ENCODE data around the gene NAGPA.

NAGPA gene

DNA sequence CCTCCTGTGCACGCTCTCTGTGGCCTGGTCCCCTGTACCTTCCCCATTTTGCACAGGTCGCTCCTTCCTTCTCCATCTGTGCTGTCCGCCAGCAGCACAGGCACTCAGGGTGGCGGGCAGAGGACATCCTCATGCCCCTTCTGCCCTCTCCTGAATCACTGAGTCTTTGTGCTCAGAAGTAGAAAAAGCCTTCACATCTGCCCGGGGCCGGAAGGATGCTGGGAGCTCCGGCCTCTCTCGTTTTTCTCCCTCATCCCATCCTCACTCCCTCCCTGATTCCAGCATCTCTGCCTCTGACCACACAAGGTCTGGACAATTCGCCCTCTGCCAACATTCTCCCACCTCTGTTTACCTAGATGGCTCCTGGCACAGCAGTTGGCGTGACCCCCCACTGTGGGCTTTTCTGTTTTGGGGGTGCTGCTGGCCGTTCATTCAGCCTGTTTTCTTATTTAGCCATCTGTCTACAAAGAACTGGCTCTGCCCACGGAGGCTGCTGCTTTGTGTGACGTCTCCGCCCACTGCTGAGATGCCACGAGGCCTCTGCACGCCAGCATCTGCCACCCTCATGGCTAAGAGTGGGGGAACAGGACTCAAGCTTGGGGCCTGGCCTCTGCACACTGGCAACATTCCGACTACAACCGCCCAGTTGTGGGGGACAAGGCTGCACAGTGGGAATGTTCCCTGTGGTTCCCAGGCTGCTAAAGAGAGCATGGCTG lies 38.9 kb downstream of the NAGPA start:
- no peak for DNase-seq (ENCODE audit: low read depth)
- TF ChIP-seq, protein P1, sequence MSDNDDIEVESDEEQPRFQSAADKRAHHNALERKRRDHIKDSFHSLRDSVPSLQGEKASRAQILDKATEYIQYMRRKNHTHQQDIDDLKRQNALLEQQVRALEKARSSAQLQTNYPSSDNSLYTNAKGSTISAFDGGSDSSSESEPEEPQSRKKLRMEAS (IDR thresholded peaks at IDR 0.05; ENCODE audit: low read depth, low read length), result no peak
- H3K4me3 ChIP-seq (ENCODE audit: low read depth, low read length), result no peak overlapping the region

DNA sequence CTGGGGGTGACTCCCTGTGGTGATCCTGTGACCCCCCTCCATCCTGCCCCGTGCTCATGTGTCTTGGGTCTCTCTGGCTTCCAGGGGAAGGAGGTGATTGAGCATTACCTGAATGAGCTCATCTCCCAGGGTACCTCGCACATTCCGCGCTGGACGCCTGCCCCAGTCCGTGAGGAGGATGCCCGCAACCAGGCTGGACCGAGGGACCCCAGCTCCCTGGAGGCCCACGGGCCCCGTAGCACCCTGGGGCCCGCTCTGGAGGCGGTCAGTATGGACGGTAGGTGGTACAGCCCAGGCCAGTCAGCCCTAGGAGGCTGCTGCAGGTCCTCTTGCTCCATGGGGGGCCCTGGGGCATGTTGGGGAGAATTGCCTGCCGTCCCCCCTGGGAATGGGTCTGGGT lies 42.0 kb downstream of the NAGPA start:
- no peak for DNase-seq (ENCODE audit: low read depth)
- no peak for TF ChIP-seq MYC (IDR thresholded peaks at IDR 0.05; ENCODE audit: low read depth, low read length)
- TF ChIP-seq, protein P2, sequence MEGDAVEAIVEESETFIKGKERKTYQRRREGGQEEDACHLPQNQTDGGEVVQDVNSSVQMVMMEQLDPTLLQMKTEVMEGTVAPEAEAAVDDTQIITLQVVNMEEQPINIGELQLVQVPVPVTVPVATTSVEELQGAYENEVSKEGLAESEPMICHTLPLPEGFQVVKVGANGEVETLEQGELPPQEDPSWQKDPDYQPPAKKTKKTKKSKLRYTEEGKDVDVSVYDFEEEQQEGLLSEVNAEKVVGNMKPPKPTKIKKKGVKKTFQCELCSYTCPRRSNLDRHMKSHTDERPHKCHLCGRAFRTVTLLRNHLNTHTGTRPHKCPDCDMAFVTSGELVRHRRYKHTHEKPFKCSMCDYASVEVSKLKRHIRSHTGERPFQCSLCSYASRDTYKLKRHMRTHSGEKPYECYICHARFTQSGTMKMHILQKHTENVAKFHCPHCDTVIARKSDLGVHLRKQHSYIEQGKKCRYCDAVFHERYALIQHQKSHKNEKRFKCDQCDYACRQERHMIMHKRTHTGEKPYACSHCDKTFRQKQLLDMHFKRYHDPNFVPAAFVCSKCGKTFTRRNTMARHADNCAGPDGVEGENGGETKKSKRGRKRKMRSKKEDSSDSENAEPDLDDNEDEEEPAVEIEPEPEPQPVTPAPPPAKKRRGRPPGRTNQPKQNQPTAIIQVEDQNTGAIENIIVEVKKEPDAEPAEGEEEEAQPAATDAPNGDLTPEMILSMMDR (IDR thresholded peaks at IDR 0.05; ENCODE audit: low read depth, low read length), result no peak
- TF ChIP-seq POLR2A (IDR thresholded peaks at IDR 0.05; ENCODE audit: extremely low read depth, insufficient read length), result no peak
- TF ChIP-seq, protein P1 (IDR thresholded peaks at IDR 0.05; ENCODE audit: low read depth, low read length), result no peak

DNA sequence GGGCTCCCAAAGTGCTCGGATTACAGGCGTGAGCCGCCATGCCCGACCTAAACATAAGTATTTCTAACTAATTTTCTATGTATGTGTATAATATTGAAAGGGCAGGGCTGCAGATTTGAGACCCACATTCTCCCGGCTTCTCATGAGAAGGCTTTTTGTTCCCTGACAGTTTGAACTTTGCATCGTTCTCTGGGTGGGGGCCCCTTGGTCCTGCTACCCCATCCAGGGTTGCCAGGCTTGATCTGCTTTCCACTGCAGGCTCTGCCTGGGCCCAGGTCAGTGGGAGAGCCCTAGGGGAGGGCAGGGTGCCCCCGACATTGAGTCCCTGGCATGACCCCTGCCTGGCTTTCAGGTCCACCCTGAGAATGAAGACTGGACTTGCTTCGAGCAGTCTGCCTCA lies 43.3 kb downstream of the NAGPA start:
- no peak for DNase-seq (ENCODE audit: low read depth)
- TF ChIP-seq MYC (IDR thresholded peaks at IDR 0.05; ENCODE audit: low read depth, low read length), result no peak
- TF ChIP-seq, protein P2 (IDR thresholded peaks at IDR 0.05; ENCODE audit: low read depth, low read length), result no peak
- TF ChIP-seq, protein P1 (IDR thresholded peaks at IDR 0.05; ENCODE audit: low read depth, low read length), result no peak
- no peak overlapping the region for H3K4me3 ChIP-seq (ENCODE audit: low read depth, low read length)

More for the DNA sequence above, 42.0 kb downstream of the NAGPA start:
- H3K4me3 ChIP-seq (ENCODE audit: low read depth, low read length), result no peak overlapping the region

DNA sequence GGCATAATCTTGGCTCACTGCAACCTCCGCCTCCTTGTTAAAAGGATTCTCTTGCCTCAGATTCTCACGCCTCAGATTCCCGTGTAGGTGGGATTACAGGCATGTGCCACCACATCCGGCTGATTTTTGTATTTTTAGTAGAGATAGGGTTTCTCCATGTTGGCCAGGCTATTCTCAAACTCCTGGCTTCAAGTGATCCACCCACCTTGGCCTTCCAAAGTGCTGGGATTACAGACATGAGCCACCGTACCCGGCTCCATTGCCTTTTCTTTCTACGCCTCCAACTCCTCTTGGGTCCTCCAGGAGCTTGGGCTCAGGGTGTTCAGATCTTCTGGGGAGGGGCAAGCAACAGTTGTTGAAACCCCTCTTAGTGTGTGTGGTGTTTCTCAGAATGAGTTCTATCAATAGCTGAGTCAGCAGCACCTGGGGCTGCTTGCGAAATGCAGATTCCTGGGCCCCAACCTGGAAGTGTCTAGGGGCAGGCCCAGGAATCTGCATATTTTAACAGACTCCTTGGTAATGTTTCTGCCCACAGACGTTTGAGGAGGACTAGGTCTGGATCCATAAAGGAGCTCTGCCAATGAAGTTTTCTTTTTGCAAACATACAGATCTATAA lies 44.2 kb downstream of the NAGPA start:
- no peak for DNase-seq (ENCODE audit: low read depth)
- TF ChIP-seq, protein P2 (IDR thresholded peaks at IDR 0.05; ENCODE audit: low read depth, low read length), result no peak
- no peak for TF ChIP-seq MYC (IDR thresholded peaks at IDR 0.05; ENCODE audit: low read depth, low read length)
- TF ChIP-seq, protein P1 (IDR thresholded peaks at IDR 0.05; ENCODE audit: low read depth, low read length), result no peak
- TF ChIP-seq POLR2A (IDR thresholded peaks at IDR 0.05; ENCODE audit: extremely low read depth, insufficient read length), result no peak
- H3K4me3 ChIP-seq (ENCODE audit: low read depth, low read length), result no peak overlapping the region

DNA sequence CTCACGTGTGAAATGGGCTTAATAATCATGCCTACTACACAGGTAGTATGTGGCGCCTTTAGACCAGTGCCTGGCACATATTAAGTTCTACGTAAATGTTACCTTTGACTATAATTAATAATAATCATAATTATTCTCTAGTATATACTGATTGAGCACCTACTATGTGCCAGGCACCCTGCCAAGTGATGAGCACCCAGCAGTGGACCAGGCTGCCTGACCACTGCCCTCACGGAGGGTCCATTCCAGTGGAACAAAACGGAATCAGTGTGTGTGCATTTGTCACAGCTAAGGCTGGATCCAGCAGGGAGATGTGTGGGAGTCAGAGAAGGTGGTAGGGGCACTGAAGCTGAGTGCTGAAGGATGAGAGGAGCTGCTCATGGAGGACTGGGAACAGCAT lies 45.1 kb downstream of the NAGPA start:
- no peak for DNase-seq (ENCODE audit: low read depth)
- TF ChIP-seq, protein P2 (IDR thresholded peaks at IDR 0.05; ENCODE audit: low read depth, low read length), result no peak
- TF ChIP-seq POLR2A (IDR thresholded peaks at IDR 0.05; ENCODE audit: extremely low read depth, insufficient read length) (no peak), MYC (IDR thresholded peaks at IDR 0.05; ENCODE audit: low read depth, low read length) (no peak)
- TF ChIP-seq, protein P1 (IDR thresholded peaks at IDR 0.05; ENCODE audit: low read depth, low read length), result no peak
- no peak overlapping the region for H3K4me3 ChIP-seq (ENCODE audit: low read depth, low read length)

DNA sequence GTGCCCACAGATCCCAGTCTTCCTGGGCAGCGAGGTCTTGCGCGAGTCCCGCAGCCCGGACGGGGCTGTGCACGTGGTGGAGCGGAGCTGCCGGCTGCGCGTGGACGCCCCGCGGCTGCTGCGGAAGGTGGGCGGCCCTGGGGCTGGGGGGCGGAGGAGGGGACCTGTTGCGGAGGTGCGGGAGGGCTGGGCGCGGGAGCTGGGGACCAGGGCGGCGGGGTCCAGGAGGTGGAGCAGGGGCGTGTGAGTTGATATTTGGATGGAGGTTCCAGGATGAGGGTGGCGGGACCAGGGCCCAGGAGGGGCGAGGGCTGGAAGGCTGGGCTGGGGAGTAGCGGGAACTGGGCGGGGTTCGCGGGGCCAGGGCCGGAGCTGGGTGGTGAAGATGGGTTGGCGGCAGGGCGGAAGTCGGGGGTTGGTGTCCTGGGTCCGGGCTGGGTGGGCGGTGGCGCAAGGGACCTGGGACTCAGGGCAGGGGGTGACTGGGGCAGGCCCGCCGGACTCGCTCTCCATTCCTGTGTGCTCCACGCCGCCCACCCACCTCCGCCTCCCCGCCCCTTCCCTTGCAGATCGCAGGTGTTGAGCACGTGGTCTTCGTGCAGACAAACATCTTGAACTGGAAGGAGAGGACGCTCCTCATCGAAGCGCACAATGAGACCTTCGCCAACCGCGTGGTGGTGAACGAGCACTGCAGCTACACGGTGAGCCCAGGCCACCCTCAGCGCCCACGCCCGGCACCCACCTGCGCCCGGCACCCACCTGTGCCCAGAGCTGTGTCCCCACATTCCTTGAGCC lies 46.0 kb downstream of the NAGPA start:
- TF ChIP-seq MYC (IDR thresholded peaks at IDR 0.05; ENCODE audit: low read depth, low read length), result no peak
- TF ChIP-seq POLR2A (IDR thresholded peaks at IDR 0.05; ENCODE audit: extremely low read depth, insufficient read length), result no peak
- TF ChIP-seq, protein P1 (IDR thresholded peaks at IDR 0.05; ENCODE audit: low read depth, low read length), result no peak
- TF ChIP-seq, protein P2 (IDR thresholded peaks at IDR 0.05; ENCODE audit: low read depth, low read length), result no peak
- H3K4me3 ChIP-seq (ENCODE audit: low read depth, low read length), result no peak overlapping the region
- DNase-seq (ENCODE audit: low read depth), result no peak

Measured in NB4 (cell line).